Measurements from ENCODE around the gene TIMM44.

Gene TIMM44

DNA sequence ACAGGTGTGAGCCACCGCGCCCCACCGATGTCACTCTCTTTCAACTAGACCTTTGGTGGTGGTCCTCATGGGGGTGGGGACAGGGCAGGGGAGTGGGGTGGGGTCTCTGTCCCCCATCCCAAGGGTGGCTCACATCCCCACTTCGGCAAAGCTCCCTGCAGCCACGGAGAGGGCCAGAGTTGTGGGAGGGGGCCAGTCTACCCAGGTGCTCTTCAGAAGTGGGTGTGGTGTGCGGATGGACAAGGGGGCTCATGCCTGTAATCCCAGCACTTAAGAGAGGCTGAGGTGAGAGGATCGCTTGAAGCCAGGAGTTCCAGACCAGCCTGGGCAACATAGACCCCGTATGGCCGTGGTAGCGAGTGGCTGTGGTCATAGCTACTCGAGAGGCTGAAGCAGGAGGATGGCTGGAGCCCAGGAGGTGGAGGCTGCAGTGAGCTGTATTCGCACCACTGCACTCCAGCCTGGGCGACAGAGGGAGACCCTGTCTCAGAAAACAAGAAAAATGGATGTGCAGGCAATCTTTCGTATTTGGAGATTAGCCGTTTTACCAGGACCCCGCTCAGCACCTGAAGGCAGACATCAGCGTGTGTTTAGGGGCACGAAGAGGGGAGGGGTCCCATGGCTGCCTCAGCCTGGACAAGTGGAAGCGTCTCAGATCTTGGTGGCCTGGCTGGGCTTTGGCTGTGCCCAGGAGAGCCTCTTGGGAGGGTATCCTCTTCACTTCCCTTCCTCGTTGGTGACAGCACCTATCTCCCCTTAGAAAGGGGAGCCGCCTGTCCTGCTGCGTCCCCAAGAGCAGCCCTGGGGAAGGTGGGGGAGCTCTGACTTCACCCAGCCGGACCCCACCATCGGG, 28.0 kb downstream of the TIMM44 start:
- in situ Hi-C loops (cut with MboI; ENCODE audit: low sequenced_read_pairs): no loop called here

DNA sequence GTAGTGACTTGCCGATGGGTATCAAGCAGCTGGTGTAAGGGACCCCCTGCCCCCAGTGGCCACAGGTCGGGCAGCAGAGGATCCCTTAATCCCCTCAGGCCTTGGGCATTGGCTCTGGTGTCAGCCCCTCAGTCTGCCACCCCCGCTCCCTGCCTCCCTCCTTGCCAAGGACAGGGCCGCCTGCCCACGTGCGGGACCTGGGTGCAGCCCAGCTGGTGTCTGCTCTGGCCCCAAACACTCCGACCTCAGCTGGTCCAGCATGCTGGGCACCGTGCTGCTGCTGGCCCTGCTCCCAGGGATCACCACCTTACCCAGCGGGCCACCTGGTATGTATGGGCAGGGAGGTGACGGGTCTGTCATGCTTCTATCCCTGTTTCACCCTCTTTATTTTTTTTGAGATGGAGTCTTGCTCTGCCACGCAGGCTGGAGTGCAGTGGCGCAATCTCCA, 28.8 kb downstream of the TIMM44 start, which contains the start of gene TGFBR3L:
TSS of gene TGFBR3L (plus strand) at position 233 of the 448 bp plus-strand sequence.
- in situ Hi-C loops (cut with MboI; ENCODE audit: low sequenced_read_pairs): no loop called here

DNA sequence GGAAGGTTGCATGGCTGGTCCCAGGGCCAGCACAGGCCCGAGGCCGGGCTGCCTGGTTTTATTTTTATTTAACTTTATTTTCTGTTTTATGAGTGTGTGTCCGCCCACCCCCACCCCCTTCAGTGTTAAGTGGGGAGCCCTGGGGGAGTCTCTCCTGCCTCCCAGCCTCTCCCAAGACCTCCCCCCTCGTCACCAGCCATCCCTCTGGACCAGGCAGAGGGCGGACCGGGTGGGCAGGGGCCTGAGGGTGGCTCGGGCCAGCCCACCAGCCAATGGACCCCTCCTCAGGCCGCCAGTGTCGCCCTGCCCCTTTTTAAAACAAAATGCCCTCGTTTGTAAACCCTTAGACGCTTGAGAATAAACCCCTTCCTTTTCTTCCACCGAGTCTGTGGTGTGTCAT, 29.4 kb downstream of the TIMM44 start:
- in situ Hi-C loops (cut with MboI; ENCODE audit: low sequenced_read_pairs): no loop called here

DNA sequence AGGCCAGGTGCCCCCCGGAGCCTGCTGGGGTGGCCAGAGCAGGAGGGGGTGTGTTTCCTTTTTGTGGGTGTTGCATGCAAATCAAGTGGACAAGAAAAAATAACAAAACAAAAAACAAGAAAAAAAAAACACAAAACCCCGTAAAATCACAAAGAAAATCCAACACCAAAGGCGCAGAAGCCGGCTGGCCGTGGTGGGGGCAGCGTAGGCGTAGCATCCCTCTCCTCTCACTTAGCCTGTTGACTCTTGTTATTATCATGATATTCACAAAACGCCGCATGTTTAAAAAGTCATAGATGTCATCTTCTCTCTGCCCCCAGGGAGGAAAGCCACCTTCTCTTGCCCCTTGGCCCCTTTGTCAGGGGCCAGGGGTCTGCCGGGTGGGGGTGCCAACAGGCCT, 29.8 kb downstream of the TIMM44 start:
- in situ Hi-C loops (cut with MboI; ENCODE audit: low sequenced_read_pairs): no loop called here

- in situ Hi-C loops (cut with MboI; ENCODE audit: low sequenced_read_pairs): no loop called here
Observed at GRCh38 chr19:7912697-7913564, 30.5 kb downstream of the TIMM44 start.

DNA sequence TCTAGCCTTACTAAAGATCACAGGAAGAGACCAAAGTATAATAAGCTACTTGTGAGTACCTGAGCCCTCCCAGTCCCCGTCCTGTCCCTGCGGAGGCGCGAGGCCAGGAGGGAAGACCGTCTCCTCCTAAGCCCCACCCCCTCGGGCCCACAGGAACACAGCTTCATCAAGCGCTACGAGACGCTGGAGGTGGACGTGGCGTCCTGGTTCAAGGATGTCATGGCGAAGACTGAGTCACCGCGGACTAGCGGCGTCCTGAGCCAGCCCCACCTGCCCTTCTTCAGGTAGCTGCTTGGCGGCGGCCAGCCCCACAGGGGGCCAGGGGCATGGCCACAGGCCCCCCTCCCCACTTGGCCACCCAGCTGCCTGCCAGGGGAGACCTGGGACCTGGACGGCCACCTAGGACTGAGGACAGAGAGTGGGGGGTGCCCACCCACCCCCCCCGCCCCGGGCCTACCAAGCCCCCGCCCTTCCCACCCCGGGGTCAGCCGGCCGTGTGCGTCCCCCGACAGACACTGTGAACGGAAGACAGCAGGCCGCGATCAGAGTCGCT, 31.2 kb downstream of the TIMM44 start:
- in situ Hi-C loops (cut with MboI; ENCODE audit: low sequenced_read_pairs): no loop called here

DNA sequence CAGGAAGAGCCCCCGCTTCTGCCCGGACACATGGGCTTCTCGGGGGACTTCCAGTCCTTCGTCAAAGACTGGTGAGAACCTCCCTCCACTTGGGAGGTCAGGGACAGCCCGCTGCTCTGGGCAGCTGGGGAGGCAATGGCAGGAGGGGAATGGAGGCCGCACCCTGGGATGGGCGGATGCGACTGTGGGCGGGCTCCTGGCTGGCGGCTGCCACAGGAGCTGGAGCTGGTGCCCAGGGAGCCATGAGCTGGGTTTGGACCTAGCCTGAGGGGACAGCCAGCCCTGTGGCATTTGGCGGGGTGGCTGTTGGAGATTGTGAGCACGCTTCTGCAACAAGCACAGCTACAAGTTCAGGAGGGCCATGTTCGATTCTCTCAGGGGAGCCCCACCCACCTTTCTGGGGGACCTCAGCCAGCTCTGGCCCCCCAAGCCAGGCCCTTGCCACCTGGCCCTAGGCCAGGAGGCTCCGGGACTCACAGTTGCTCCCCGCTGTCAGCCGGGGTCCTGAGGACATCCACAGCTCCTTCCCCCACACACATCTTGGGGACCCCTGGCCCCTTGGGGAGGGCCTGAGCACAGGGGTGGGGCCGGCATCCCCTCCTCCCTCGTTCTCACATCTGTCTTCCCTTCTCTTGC, 31.8 kb downstream of the TIMM44 start:
- in situ Hi-C loops (cut with MboI; ENCODE audit: low sequenced_read_pairs): no loop called here

DNA sequence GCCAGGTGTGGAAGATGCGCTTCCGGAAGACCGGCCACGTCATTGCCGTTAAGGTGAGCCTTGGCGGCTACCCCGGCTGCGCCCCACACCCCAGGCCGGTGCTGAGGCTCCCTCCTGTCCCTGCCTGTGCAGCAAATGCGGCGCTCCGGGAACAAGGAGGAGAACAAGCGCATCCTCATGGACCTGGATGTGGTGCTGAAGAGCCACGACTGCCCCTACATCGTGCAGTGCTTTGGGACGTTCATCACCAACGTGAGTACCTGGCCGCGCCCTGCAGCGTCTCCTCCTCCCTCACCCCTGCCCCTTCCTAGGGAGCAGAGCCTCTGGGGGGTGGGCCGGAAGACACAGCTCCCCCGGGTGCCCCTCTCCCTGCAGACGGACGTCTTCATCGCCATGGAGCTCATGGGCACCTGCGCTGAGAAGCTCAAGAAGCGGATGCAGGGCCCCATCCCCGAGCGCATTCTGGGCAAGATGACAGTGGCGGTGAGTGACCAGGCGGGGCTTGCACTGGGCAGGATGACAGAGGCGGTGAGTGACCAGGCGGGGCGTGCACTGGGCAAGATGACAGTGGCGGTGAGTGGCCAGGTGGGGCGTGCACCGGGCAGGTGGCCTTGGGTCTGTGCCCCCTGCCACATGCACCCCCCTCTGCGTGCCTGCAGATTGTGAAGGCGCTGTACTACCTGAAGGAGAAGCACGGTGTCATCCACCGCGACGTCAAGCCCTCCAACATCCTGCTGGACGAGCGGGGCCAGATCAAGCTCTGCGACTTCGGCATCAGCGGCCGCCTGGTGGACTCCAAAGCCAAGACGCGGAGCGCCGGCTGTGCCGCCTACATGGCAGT, 32.9 kb downstream of the TIMM44 start:
- in situ Hi-C loops (cut with MboI; ENCODE audit: low sequenced_read_pairs): no loop called here

- in situ Hi-C loops (cut with MboI; ENCODE audit: low sequenced_read_pairs): no loop called here
Observed at GRCh38 chr19:7909471-7910067, 33.9 kb downstream of the TIMM44 start.

DNA sequence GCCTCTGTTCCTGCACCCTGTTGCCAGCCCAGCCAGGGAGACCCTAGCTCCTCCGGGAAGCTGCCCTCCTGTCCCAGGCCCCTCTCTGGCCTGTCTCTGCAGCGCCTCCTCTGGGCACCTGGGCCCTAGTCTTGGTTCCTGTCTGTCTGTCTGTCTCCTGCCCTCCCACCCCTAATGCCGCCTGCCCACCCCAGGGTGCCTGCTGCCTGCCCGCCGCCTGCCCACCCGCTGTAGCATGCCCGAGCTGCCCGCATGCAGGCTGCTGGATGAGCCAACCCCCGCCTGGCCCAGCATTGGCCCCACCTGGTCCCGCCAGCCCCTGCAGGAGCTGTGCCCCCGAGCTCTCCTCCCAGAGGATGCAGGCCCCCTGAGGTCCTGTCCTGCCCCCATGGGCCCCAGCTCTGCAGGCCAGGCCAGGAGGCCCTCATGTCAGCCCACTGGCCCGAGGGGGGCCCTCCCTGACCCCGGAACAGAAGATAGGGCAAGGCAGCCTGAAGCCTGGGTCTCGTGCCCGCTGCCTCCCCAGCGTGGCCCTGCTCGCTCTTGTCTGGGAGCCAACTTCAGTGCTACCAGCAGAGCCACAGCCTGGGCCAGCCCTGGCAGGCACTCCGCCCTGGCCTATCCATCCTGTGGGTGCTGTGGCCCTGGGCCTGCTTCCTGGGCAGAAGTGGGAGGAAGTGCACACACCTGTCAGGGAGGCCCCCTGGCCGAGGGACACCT, 34.6 kb downstream of the TIMM44 start:
- in situ Hi-C loops (cut with MboI; ENCODE audit: low sequenced_read_pairs): no loop called here

- in situ Hi-C loops (cut with MboI; ENCODE audit: low sequenced_read_pairs): no loop called here
Observed at GRCh38 chr19:7908078-7908699, 35.3 kb downstream of the TIMM44 start.

- in situ Hi-C loops (cut with MboI; ENCODE audit: low sequenced_read_pairs): no loop called here
Observed at GRCh38 chr19:7907544-7907943, 35.9 kb downstream of the TIMM44 start.

GRCh38 chr19:7907122-7907521, 36.3 kb downstream of the TIMM44 start:
- in situ Hi-C loops (cut with MboI; ENCODE audit: low sequenced_read_pairs): no loop called here

- in situ Hi-C loops (cut with MboI; ENCODE audit: low sequenced_read_pairs): no loop called here
Observed at GRCh38 chr19:7905859-7906258, 37.6 kb downstream of the TIMM44 start.

DNA sequence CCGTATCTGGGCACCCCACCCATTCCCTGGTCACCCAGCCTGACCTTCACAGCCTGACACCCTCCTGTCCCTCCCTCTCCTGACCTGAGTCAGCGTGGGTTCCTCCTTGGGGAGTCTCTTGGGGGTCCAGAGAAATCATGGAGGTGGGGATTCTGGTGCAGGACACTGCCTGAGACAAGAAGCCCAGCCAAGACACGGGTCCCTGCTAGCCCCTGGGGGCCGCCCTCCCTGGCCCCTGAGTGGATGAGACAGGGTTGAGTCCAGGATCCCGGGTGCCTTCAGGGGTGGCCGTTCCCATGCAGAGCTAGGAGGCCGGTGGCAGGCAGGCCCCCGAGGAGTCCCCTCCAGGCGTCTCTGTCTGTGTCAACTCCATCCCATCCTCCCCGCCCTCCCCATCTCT, 38.2 kb downstream of the TIMM44 start:
- in situ Hi-C loops (cut with MboI; ENCODE audit: low sequenced_read_pairs): no loop called here

DNA sequence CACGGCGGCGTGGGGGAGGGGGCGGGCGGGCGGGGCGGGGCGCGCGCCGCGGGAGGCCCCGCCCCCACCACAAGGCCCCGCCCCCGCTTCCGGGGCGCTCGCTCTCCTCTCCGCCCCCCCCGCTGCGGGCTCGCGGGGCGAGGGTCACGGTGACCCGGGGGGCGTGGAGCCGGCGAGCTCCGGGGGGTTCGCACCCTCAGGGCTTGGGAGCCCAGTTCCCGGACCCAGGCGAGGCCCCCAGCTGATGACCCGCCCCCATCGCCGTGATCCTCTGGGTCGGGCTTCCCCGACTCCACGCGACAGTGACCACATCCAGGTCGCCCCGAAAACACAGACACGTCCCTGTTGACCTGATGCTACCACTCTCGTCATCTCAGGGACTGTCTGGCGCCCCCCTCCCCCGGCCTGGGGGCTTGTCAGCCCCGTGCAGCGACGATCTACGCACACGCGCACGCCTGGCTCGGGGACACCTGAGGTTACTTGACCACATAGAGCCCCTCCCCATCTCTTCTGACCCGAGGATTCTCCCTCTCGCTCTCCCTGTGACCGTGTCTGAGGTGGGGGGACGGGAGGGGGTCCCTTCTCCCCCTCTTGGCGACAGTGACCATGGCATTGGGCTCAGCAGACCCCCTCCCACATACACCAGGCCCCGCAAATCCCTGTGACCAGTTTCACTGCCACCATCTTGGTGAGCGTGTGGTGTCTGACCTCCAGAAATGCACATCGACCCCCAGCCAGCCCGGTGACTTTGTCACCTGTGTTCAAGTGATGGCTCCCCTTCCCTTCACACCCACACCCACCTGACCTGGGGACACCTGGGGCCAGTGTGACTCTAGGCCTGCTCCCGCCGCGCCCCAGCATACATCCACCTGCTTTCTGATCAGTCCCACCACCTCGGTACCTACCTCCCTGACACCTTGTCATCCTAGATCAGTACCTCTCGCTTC, 39.1 kb downstream of the TIMM44 start:
- in situ Hi-C loops (cut with MboI; ENCODE audit: low sequenced_read_pairs): no loop called here

- in situ Hi-C loops (cut with MboI; ENCODE audit: low sequenced_read_pairs): no loop called here
Observed at GRCh38 chr19:7903244-7904073, 40.0 kb downstream of the TIMM44 start, which contains the start of gene MAP2K7. MAP2K7 (plus strand) TSS chr19:7903877; CDS start chr19:7903945, 68 bp downstream.

Data from HL-60/S4 (cell line).